ENCODE data around the gene SYNDIG1. TPM values are rescaled to one million over a fixed set of nuclear protein-coding genes. Genes with fewer than 3 reads are reported as not detected.

The SYNDIG1 gene
- total RNA-seq, 1 experiment from 2014 or later, result 17.9 TPM

DNA sequence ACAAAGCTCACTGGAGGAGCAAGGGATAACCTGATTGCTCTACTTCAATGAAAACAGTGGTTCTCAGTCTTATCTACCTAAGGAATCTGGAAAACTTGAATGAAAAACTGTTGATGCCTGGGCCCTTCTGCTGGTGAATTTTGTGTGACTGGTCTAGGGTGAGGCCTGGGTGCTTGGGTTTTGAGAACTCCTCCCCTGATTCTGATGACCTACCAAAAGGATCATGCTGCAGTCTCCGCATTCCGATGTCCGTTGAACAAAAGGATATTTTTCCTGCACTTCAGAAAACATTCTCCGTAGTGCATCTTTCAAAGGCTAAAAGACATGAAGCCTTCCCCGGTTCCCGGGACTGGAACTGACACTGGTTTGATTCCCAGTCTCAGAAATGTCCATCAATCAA is 157.9 kb downstream of the SYNDIG1 start:
- no peak for TF ChIP-seq EZH2 (IDR thresholded peaks at IDR 0.05; ENCODE audit: borderline replicate concordance, low read depth, low read length, poor library complexity, severe bottlenecking)
- TF ChIP-seq, protein P1, sequence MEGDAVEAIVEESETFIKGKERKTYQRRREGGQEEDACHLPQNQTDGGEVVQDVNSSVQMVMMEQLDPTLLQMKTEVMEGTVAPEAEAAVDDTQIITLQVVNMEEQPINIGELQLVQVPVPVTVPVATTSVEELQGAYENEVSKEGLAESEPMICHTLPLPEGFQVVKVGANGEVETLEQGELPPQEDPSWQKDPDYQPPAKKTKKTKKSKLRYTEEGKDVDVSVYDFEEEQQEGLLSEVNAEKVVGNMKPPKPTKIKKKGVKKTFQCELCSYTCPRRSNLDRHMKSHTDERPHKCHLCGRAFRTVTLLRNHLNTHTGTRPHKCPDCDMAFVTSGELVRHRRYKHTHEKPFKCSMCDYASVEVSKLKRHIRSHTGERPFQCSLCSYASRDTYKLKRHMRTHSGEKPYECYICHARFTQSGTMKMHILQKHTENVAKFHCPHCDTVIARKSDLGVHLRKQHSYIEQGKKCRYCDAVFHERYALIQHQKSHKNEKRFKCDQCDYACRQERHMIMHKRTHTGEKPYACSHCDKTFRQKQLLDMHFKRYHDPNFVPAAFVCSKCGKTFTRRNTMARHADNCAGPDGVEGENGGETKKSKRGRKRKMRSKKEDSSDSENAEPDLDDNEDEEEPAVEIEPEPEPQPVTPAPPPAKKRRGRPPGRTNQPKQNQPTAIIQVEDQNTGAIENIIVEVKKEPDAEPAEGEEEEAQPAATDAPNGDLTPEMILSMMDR (conservative IDR thresholded peaks at IDR 0.05; ENCODE audit: low read depth, low read length), result no peak
- Histone ChIP-seq H3K9me3 (ENCODE audit: low read depth, low read length, poor library complexity, severe bottlenecking) (no peaks in the 10 kb centered on the region), H3K4me1 (ENCODE audit: insufficient read depth, low read length, poor library complexity, severe bottlenecking) (peaks cover 36% of the 10 kb centered on the region), H3K36me3 (ENCODE audit: insufficient read depth, low read length, poor library complexity, severe bottlenecking) (no peaks in the 10 kb centered on the region), H3K4me3 (ENCODE audit: low read depth, low read length, poor library complexity, severe bottlenecking) (no peak overlapping the region), H3K27ac (ENCODE audit: low read depth, low read length, poor library complexity, severe bottlenecking) (peak overlapping the region; percentile 73), H3K27me3 (replicated peaks; ENCODE audit: insufficient read depth, low read depth, low read length, poor library complexity) (no peaks in the 10 kb centered on the region)
- intact Hi-C loops (cut with micrococcal nuclease; ENCODE audit: unreplicated experiment), result no loop called here
- CTCF ChIA-PET, result no interaction called here
- BruUV-seq (replicated peaks), result TSS peak; percentile 71
- POLR2A ChIA-PET (ENCODE audit: low non-redundant PET), result no interaction called here
- DNase-seq (ENCODE audit: low spot score), result no peak

- Histone ChIP-seq H3K36me3 (ENCODE audit: insufficient read depth, low read length, poor library complexity, severe bottlenecking) (no peaks in the 10 kb centered on the region), H3K27me3 (replicated peaks; ENCODE audit: insufficient read depth, low read depth, low read length, poor library complexity) (no peaks in the 10 kb centered on the region), H3K9me3 (ENCODE audit: low read depth, low read length, poor library complexity, severe bottlenecking) (no peaks in the 10 kb centered on the region), H3K27ac (ENCODE audit: low read depth, low read length, poor library complexity, severe bottlenecking) (peak overlapping the region; percentile 73), H3K4me3 (ENCODE audit: low read depth, low read length, poor library complexity, severe bottlenecking) (no peak overlapping the region), H3K4me1 (ENCODE audit: insufficient read depth, low read length, poor library complexity, severe bottlenecking) (peaks cover 42% of the 10 kb centered on the region)
- BruUV-seq (replicated peaks), result no TSS peak
- ChIA-PET POLR2A (ENCODE audit: low non-redundant PET) (no interaction called here), CTCF (no interaction called here)
- intact Hi-C loops (cut with micrococcal nuclease; ENCODE audit: unreplicated experiment), result no loop called here
- peak; percentile 84 for DNase-seq (ENCODE audit: low spot score)
- TF ChIP-seq EZH2 (IDR thresholded peaks at IDR 0.05; ENCODE audit: borderline replicate concordance, low read depth, low read length, poor library complexity, severe bottlenecking), result no peak
- TF ChIP-seq, protein P1 (conservative IDR thresholded peaks at IDR 0.05; ENCODE audit: low read depth, low read length), result no peak
These were observed 158.5 kb downstream of the SYNDIG1 start for GRCh38 chr20:24627926-24628325.

DNA sequence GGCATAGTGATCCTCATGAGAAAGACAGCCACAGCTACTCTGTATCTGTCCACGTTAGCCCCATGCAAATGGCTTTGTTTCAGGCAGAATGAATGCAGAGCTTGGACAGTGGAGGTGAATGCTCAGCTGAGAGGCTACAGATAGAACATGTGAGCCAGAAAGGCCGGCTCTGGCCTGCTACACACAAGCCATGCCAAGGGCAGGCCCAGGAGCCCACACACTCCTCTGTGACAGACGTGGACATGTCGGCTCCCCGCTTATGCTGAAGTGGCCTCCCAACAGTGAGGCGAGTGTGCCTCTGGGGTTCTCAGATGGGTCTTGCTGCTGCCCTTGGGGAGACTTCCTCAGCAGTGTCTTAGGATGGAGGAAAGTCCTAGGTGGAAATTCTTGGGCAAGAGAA is 159.6 kb downstream of the SYNDIG1 start:
- peak overlapping the region; percentile 73 for H3K27ac ChIP-seq (ENCODE audit: low read depth, low read length, poor library complexity, severe bottlenecking)
- CTCF ChIA-PET, result no interaction called here
- POLR2A ChIA-PET (ENCODE audit: low non-redundant PET), result no interaction called here
- no peaks in the 10 kb centered on the region for H3K9me3 ChIP-seq (ENCODE audit: low read depth, low read length, poor library complexity, severe bottlenecking)
- no peaks in the 10 kb centered on the region for H3K27me3 ChIP-seq (replicated peaks; ENCODE audit: insufficient read depth, low read depth, low read length, poor library complexity)
- no peaks in the 10 kb centered on the region for H3K36me3 ChIP-seq (ENCODE audit: insufficient read depth, low read length, poor library complexity, severe bottlenecking)
- peaks cover 52% of the 10 kb centered on the region for H3K4me1 ChIP-seq (ENCODE audit: insufficient read depth, low read length, poor library complexity, severe bottlenecking)
- no TSS peak for BruUV-seq (replicated peaks)
- DNase-seq (ENCODE audit: low spot score), result no peak
- H3K4me3 ChIP-seq (ENCODE audit: low read depth, low read length, poor library complexity, severe bottlenecking), result no peak overlapping the region
- TF ChIP-seq, protein P1 (conservative IDR thresholded peaks at IDR 0.05; ENCODE audit: low read depth, low read length), result no peak
- no peak for TF ChIP-seq EZH2 (IDR thresholded peaks at IDR 0.05; ENCODE audit: borderline replicate concordance, low read depth, low read length, poor library complexity, severe bottlenecking)
- intact Hi-C loops (cut with micrococcal nuclease; ENCODE audit: unreplicated experiment), result no loop called here

Measured in A673 (cell line).